Measurements from ENCODE around the gene MACROD2.

DNA sequence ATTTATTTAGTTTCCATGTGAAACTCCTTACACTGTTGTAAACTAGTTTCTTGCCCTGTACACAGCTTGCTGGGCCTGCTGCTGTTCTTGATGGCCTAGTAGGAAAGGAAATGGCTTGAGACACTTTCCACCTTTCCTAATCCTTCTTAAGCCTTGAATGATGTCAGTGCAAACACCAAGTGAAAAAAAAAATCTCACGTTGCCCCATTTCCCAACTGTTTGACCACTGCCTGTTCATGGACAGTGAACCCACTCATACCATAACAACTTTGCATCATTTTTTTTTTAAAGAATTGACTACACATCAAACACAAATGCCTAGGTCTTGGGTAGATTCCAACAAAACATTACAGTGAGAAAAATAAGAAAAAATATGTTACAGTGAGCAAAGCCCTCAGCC is 995.7 kb downstream of the MACROD2 start:
- TF ChIP-seq POLR2A (IDR thresholded peaks at IDR 0.05) (no peak), CTCF (IDR thresholded peaks at IDR 0.05) (no peak)
